Endodermal cell (in vitro differentiated cells): ENCODE results near the gene AUTS2. TPM values are rescaled to one million over a fixed set of nuclear protein-coding genes. Genes with fewer than 3 reads are reported as not detected.

Source experiments
- DNase-seq: peaks from one replicate; pipeline ENCODE4 v3.0.0-alpha.2; 2017
- H3K27ac ChIP-seq: 2 replicates; pipeline ENCODE4 v1.5.1; 2013; ENCODE audit warnings: mild to moderate bottlenecking, low read depth, low read length, moderate library complexity
- H3K27me3 ChIP-seq: 2 replicates; pipeline ENCODE4 v1.6.1; 2013; ENCODE audit warnings: mild to moderate bottlenecking, low read length, moderate library complexity; ENCODE audit not compliant: insufficient read depth, control insufficient read depth, poor library complexity, severe bottlenecking
- H3K36me3 ChIP-seq: 2 replicates; pipeline ENCODE4 v1.7.0; 2013; ENCODE audit warnings: mild to moderate bottlenecking, low read length, moderate library complexity; ENCODE audit not compliant: control insufficient read depth, insufficient read depth
- H3K4me1 ChIP-seq: one replicate; pipeline ENCODE4 v1.7.0; 2013; ENCODE audit warnings: low read length; ENCODE audit not compliant: control insufficient read depth, insufficient read depth
- H3K4me3 ChIP-seq: 2 replicates; pipeline ENCODE4 v1.5.1; 2013; ENCODE audit warnings: mild to moderate bottlenecking, low read length, moderate library complexity
- H3K9ac ChIP-seq: 2 replicates; pipeline ENCODE4 v1.6.1; 2013; ENCODE audit warnings: mild to moderate bottlenecking, low read length, moderate library complexity; ENCODE audit not compliant: poor library complexity, severe bottlenecking; ENCODE audit errors: extremely low read depth
- H3K9me3 ChIP-seq: 2 replicates; pipeline ENCODE4 v1.6.1; 2013; ENCODE audit warnings: mild to moderate bottlenecking, low read length, moderate library complexity; ENCODE audit not compliant: control insufficient read depth
- H3K27ac Mint-ChIP-seq: 2 replicates; pipeline ENCODE4 v1.8.0; 2020; ENCODE audit warnings: mixed read lengths
- H3K27me3 Mint-ChIP-seq: 2 replicates; pipeline ENCODE4 v1.8.0; 2021; ENCODE audit warnings: mild to moderate bottlenecking, mixed read lengths; ENCODE audit not compliant: insufficient read depth
- H3K36me3 Mint-ChIP-seq: 2 replicates; pipeline ENCODE4 v1.8.0; 2020; ENCODE audit warnings: low read depth, mixed read lengths
- H3K4me1 Mint-ChIP-seq: 2 replicates; pipeline ENCODE4 v1.8.0; 2020; ENCODE audit warnings: mixed read lengths
- H3K4me3 Mint-ChIP-seq: 2 replicates; pipeline ENCODE4 v1.8.0; 2020; ENCODE audit warnings: mild to moderate bottlenecking, moderate library complexity, mixed read lengths
- H3K9me3 Mint-ChIP-seq: 2 replicates; pipeline ENCODE4 v1.8.0; 2020; ENCODE audit warnings: mild to moderate bottlenecking, mixed read lengths
- CTCF ChIP-seq: fragments of 200-600 bp; sonication (generic); conservative IDR thresholded peaks from 2 replicates; pipeline ENCODE4 v1.5.0; 2021; ENCODE audit warnings: antibody characterized with exemption, mild to moderate bottlenecking
- WGBS, 2 experiments: methylation state at CpG; one replicate each; pipeline versions ENCODE4 v1.1.5 to v1.1.7; 2013; ENCODE audit warnings: missing lambda C conversion rate in 2 of 2, mixed read lengths in 1 of 2; ENCODE audit not compliant: insufficient coverage in 1 of 2, insufficient read length in 1 of 2; 5-methylcytosine and 5-hydroxymethylcytosine counted together
- total RNA-seq, 2 donors: library from RNA; stranded (reverse); fragmentation: NEBNext Ultra II Directional in 1 of 2; extraction: Animal tissue kit (Norgen Biotek cat#: 25700) in 1 of 2; gene quantifications; 2 replicates in 1 of 2; 3 replicates in 1 of 2; pipeline ENCODE4 v1.2.1, GENCODE V29; 2021

Gene AUTS2
- total RNA-seq, 2 donors from 2014 or later: 76.8 to 106 TPM

DNA sequence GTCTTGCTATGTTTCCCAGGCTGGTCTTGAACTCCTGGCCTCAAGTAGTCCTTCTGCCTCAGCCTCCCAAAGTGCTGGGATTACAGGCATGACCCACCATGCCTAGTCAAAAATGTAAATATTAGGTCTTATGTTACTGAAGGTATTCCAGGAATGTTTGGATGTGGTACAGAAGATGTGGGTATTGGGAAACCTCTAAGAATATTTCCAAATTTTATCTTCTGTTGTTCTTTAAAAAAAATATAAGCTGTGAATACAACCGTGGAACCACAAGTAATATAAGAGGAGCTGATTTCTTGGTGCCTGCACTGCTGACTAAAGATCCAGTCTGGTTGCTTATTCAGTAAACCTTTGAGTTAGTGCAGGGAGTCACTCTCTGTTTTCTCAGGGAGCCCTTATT lies 178.3 kb downstream of the AUTS2 start:
- Histone ChIP-seq H3K27me3 (no peaks in the 10 kb centered on the region), H3K9me3 (no peaks in the 10 kb centered on the region), H3K4me3 (no peak overlapping the region), H3K27ac (no peak overlapping the region), H3K36me3 (peaks cover 5% of the 10 kb centered on the region), H3K4me1 (peaks cover 16% of the 10 kb centered on the region), H3K9ac (no peak overlapping the region)
- no peak overlapping the region for H3K27ac Mint-ChIP-seq
- TF ChIP-seq CTCF: no peak
- DNase-seq: no peak
- no peaks in the 10 kb centered on the region for H3K27me3 Mint-ChIP-seq
- H3K4me1 Mint-ChIP-seq: peaks cover 38% of the 10 kb centered on the region
- H3K4me3 Mint-ChIP-seq: no peak overlapping the region
- peaks cover 2% of the 10 kb centered on the region for H3K36me3 Mint-ChIP-seq
- WGBS, 2 experiments: 90% methylated on average over 1 of the region's 1 CpG; no CpG with 5 or more reads in 1 of the 2 experiments
- no peaks in the 10 kb centered on the region for H3K9me3 Mint-ChIP-seq

DNA sequence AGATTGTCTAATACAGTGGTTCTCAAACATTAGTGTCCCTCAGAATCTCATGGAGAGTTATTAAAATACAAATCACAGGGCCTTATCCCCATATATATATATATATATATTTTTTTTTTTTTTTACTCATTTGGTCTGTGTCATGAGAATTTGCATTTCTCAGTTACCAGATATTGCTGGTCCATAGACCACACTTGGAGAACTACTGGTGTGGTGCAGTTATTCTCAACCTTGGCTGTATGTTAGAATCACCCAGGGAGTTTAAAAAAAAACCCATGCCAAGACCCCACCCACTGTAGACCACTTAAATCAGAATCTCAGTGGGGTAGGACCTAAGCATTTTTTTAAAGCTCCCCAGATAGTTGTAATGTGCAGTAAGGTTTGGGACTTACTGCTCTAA lies 179.9 kb downstream of the AUTS2 start:
- no peak for TF ChIP-seq CTCF
- no peak overlapping the region for H3K27ac Mint-ChIP-seq

GRCh38 chr7:69780379-69780778 lies 182.1 kb downstream of the AUTS2 start:
- Histone ChIP-seq H3K4me1 (peaks cover 4% of the 10 kb centered on the region), H3K27ac (no peak overlapping the region), H3K9me3 (no peaks in the 10 kb centered on the region), H3K4me3 (no peak overlapping the region), H3K36me3 (peaks cover under 1% of the 10 kb centered on the region), H3K27me3 (no peaks in the 10 kb centered on the region), H3K9ac (no peak overlapping the region)
- TF ChIP-seq CTCF: no peak
- H3K27me3 Mint-ChIP-seq: no peaks in the 10 kb centered on the region
- H3K9me3 Mint-ChIP-seq: no peaks in the 10 kb centered on the region
- peak; percentile 72 for DNase-seq
- H3K36me3 Mint-ChIP-seq: no peaks in the 10 kb centered on the region
- 82 to 100% methylated on average over 1 of the region's 1 CpG for WGBS, 2 experiments
- no peak overlapping the region for H3K27ac Mint-ChIP-seq
- peaks cover 31% of the 10 kb centered on the region for H3K4me1 Mint-ChIP-seq
- no peak overlapping the region for H3K4me3 Mint-ChIP-seq

More for the DNA sequence above, 179.9 kb downstream of the AUTS2 start:
- Mint-ChIP-seq H3K27me3 (no peaks in the 10 kb centered on the region), H3K36me3 (peaks cover 2% of the 10 kb centered on the region), H3K9me3 (no peaks in the 10 kb centered on the region), H3K4me1 (peaks cover 43% of the 10 kb centered on the region), H3K4me3 (no peak overlapping the region)
- no peaks in the 10 kb centered on the region for H3K9me3 ChIP-seq
- H3K36me3 ChIP-seq: peaks cover 5% of the 10 kb centered on the region
- no peak overlapping the region for H3K9ac ChIP-seq
- no peaks in the 10 kb centered on the region for H3K27me3 ChIP-seq
- H3K4me3 ChIP-seq: no peak overlapping the region
- DNase-seq: no peak
- peaks cover 13% of the 10 kb centered on the region for H3K4me1 ChIP-seq
- no peak overlapping the region for H3K27ac ChIP-seq
